Keratinocyte (primary cell): ENCODE measurements around the gene ZNF236. TPM values are rescaled to one million over a fixed set of nuclear protein-coding genes. Genes with fewer than 3 reads are reported as not detected.

ENCODE experiments used
- DNase-seq: peaks from one replicate; pipeline ENCODE4 v3.0.0-alpha.2; 2011; ENCODE audit warnings: low read depth, missing footprints, low spot score
- FAIRE-seq: peaks from 2 replicates; lab custom pipeline; 2011; peaks lifted over from hg19 to GRCh38; lab: Jason Lieb, UNC
- H2AFZ ChIP-seq: 2 replicates; pipeline ENCODE4 v1.6.0; 2012; ENCODE audit warnings: low read length, control low read depth, inconsistent platforms; ENCODE audit not compliant: control insufficient read depth
- H3K27ac ChIP-seq: 2 replicates; pipeline ENCODE4 v1.5.1; 2011; ENCODE audit warnings: low read length; ENCODE audit not compliant: control insufficient read depth, insufficient read depth
- H3K27me3 ChIP-seq: 3 replicates; pipeline ENCODE4 v1.6.0; 2011; ENCODE audit warnings: low read length; ENCODE audit not compliant: control insufficient read depth, insufficient read depth; ENCODE audit errors: extremely low read depth
- H3K36me3 ChIP-seq, 2 experiments: 2 replicates in 1 of 2; 3 replicates in 1 of 2; pipeline ENCODE4 v1.5.1; 2011; ENCODE audit warnings: low read length in 2 of 2, mild to moderate bottlenecking in 1 of 2; ENCODE audit not compliant: control insufficient read depth in 2 of 2, insufficient read depth in 2 of 2; ENCODE audit errors: extremely low read depth in 1 of 2
- H3K4me1 ChIP-seq: 3 replicates; pipeline ENCODE4 v1.5.1; 2011; ENCODE audit warnings: low read length; ENCODE audit not compliant: control insufficient read depth, insufficient read depth; ENCODE audit errors: extremely low read depth
- H3K4me2 ChIP-seq: 3 replicates; pipeline ENCODE4 v1.6.0; 2011; ENCODE audit warnings: low read depth, low read length; ENCODE audit not compliant: control insufficient read depth, insufficient read depth; ENCODE audit errors: extremely low read depth
- H3K4me3 ChIP-seq, 3 experiments: fragments of 200-600 bp in 1 of 3; sonication (generic) in 1 of 3; 2 replicates in 2 of 3; 3 replicates in 1 of 3; pipeline ENCODE4 v1.5.1; 2011 to 2016; ENCODE audit warnings: low read length in 3 of 3, mild to moderate bottlenecking in 3 of 3, control low read depth in 2 of 3, inconsistent platforms in 1 of 3, low read depth in 1 of 3, mixed read lengths in 1 of 3, mixed run types in 1 of 3, moderate library complexity in 1 of 3; ENCODE audit not compliant: control insufficient read depth in 2 of 3, insufficient read depth in 2 of 3; ENCODE audit errors: extremely low read depth in 1 of 3
- H3K79me2 ChIP-seq: 2 replicates; pipeline ENCODE4 v1.6.0; 2012; ENCODE audit warnings: low read length; ENCODE audit not compliant: control insufficient read depth, insufficient read depth
- H3K9ac ChIP-seq: 3 replicates; pipeline ENCODE4 v1.6.0; 2011; ENCODE audit warnings: low read length; ENCODE audit not compliant: control insufficient read depth, insufficient read depth; ENCODE audit errors: extremely low read depth
- H3K9me1 ChIP-seq: 3 replicates; pipeline ENCODE4 v1.6.0; 2011; ENCODE audit warnings: low read length; ENCODE audit not compliant: control insufficient read depth, insufficient read depth; ENCODE audit errors: extremely low read depth
- H3K9me3 ChIP-seq: 2 replicates; pipeline ENCODE4 v1.5.1; 2012; ENCODE audit warnings: low read depth, low read length; ENCODE audit not compliant: control insufficient read depth
- H4K20me1 ChIP-seq: 3 replicates; pipeline ENCODE4 v1.6.0; 2011; ENCODE audit warnings: low read length; ENCODE audit not compliant: control insufficient read depth, insufficient read depth; ENCODE audit errors: extremely low read depth
- CTCF ChIP-seq, 3 experiments: IDR thresholded peaks in 1 of 3; conservative IDR thresholded peaks in 1 of 3; optimal IDR thresholded peaks in 1 of 3; 2 replicates in 2 of 3; 3 replicates in 1 of 3; pipeline versions ENCODE3 to v1.5.1; 2011; ENCODE audit warnings: low read length in 3 of 3, mild to moderate bottlenecking in 3 of 3, moderate library complexity in 2 of 3, control low read depth in 1 of 3, inconsistent platforms in 1 of 3; ENCODE audit not compliant: insufficient read depth in 2 of 3; ENCODE audit errors: extremely low read depth in 1 of 3
- EZH2 ChIP-seq: IDR thresholded peaks from one replicate; pipeline ENCODE4 v1.6.1; 2012; ENCODE audit warnings: inconsistent platforms, mild to moderate bottlenecking, low read length, moderate library complexity
- dilution Hi-C: fragments of 300-500 bp; cut with MboI; formaldehyde crosslinking; loops from one replicate; pipeline ENCODE4 v1.7.0; 2020; ENCODE audit warnings: low sequenced_read_pairs; ENCODE audit not compliant: extremely low pct_ligation_motif_present
- polyA plus RNA-seq, 5 experiments: library from polyadenylated mRNA; depleted of rRNA in 3 of 5; stranded (reverse) in 3 of 5; stranded (forward) in 1 of 5; unstranded in 1 of 5; fragments of >200 nt; gene quantifications; 1 replicate in 1 of 5; 2 replicates in 3 of 5; 3 replicates in 1 of 5; pipeline versions ENCODE4 v1.2.1 to v1.2.3, GENCODE V29; 2011 to 2012; ENCODE audit warnings: missing spikeins in 2 of 5, low read depth in 1 of 5, low replicate concordance in 1 of 5

ZNF236 gene
- polyA plus RNA-seq, 1 donor (not counting 4 experiments of a cell fraction or from before 2014, with no cell fraction given) = 4.5 TPM

GRCh38 chr18:76903386-76903785, 81.0 kb downstream of the ZNF236 start:
- no peak overlapping the region for H3K4me2 ChIP-seq
- no peaks in the 10 kb centered on the region for H3K9me3 ChIP-seq
- no peaks in the 10 kb centered on the region for H3K9me1 ChIP-seq
- H2AFZ ChIP-seq = no peak overlapping the region
- no peaks in the 10 kb centered on the region for H4K20me1 ChIP-seq
- H3K4me3 ChIP-seq = no peak overlapping the region
- no peak for FAIRE-seq
- no peak overlapping the region for H3K27ac ChIP-seq
- dilution Hi-C loops = no loop called here
- H3K36me3 ChIP-seq = peaks cover 11 to 12% of the 10 kb centered on the region in 2 experiments
- no peak overlapping the region for H3K9ac ChIP-seq
- no peaks in the 10 kb centered on the region for H3K27me3 ChIP-seq
- no peak for DNase-seq
- no peaks in the 10 kb centered on the region for H3K79me2 ChIP-seq
- no peaks in the 10 kb centered on the region for H3K4me1 ChIP-seq
- TF ChIP-seq CTCF (optimal IDR thresholded peaks at IDR 0.05 in 1 of 3, IDR thresholded peaks at IDR 0.05 in 1 of 3, conservative IDR thresholded peaks at IDR 0.05 in 1 of 3; ENCODE audit: extremely low read depth in 1 of 3, insufficient read depth in 2 of 3, low read length in 3 of 3) = no peak
- TF ChIP-seq EZH2 = no peak

GRCh38 chr18:76905821-76906220, 83.5 kb downstream of the ZNF236 start:
- no peaks in the 10 kb centered on the region for H3K9me1 ChIP-seq
- H3K79me2 ChIP-seq = no peaks in the 10 kb centered on the region
- DNase-seq (no peak), FAIRE-seq (no peak)
- H3K27ac ChIP-seq = no peak overlapping the region
- H3K36me3 ChIP-seq = peaks cover 8 to 11% of the 10 kb centered on the region in 2 experiments
- no peak overlapping the region for H3K9ac ChIP-seq
- H3K4me1 ChIP-seq = no peaks in the 10 kb centered on the region
- no peak overlapping the region for H3K4me3 ChIP-seq
- dilution Hi-C loops = no loop called here
- H4K20me1 ChIP-seq = no peaks in the 10 kb centered on the region
- no peak overlapping the region for H2AFZ ChIP-seq
- no peak for TF ChIP-seq CTCF (optimal IDR thresholded peaks at IDR 0.05 in 1 of 3, IDR thresholded peaks at IDR 0.05 in 1 of 3, conservative IDR thresholded peaks at IDR 0.05 in 1 of 3; ENCODE audit: extremely low read depth in 1 of 3, insufficient read depth in 2 of 3, low read length in 3 of 3)
- no peak for TF ChIP-seq EZH2
- H3K4me2 ChIP-seq = no peak overlapping the region
- H3K9me3 ChIP-seq = no peaks in the 10 kb centered on the region
- H3K27me3 ChIP-seq = no peaks in the 10 kb centered on the region
